Activated naive CD8-positive, alpha-beta T cell treated with anti-CD3 and anti-CD28 coated beads for 36 hours (primary cell): ENCODE results near the gene C1QTNF6. TPM values are rescaled to one million over a fixed set of nuclear protein-coding genes. Genes with fewer than 3 reads are reported as not detected.

Experiments
- DNase-seq: peaks from one replicate; pipeline ENCODE4 v3.0.0; 2021
- H3K27ac Mint-ChIP-seq: one replicate; pipeline ENCODE4 v1.8.0; 2022; ENCODE audit warnings: mild to moderate bottlenecking, moderate library complexity, mixed read lengths
- H3K27me3 Mint-ChIP-seq: one replicate; pipeline ENCODE4 v1.8.0; 2022; ENCODE audit warnings: mild to moderate bottlenecking, mixed read lengths
- H3K36me3 Mint-ChIP-seq: one replicate; pipeline ENCODE4 v1.8.0; 2021; ENCODE audit warnings: mild to moderate bottlenecking, mixed read lengths
- H3K4me1 Mint-ChIP-seq: one replicate; pipeline ENCODE4 v1.8.0; 2021; ENCODE audit warnings: mixed read lengths
- H3K4me3 Mint-ChIP-seq: one replicate; pipeline ENCODE4 v1.8.0; 2022; ENCODE audit warnings: mild to moderate bottlenecking, moderate library complexity, mixed read lengths
- H3K9me3 Mint-ChIP-seq: one replicate; pipeline ENCODE4 v1.8.0; 2022; ENCODE audit warnings: mixed read lengths
- total RNA-seq, 2 experiments: library from RNA; stranded (reverse); gene quantifications; one replicate each; pipeline ENCODE4 v1.2.3, GENCODE V29; 2021

The C1QTNF6 gene
- total RNA-seq, 2 experiments from 2014 or later, result 2.7 to 3.2 TPM

GRCh38 chr22:37169947-37170688 lies 17.9 kb downstream of the C1QTNF6 start:
- H3K27ac Mint-ChIP-seq, result peak overlapping the region; percentile 34

GRCh38 chr22:37169406-37169805 lies 18.6 kb downstream of the C1QTNF6 start:
- DNase-seq, result no peak
- no peaks in the 10 kb centered on the region for H3K27me3 Mint-ChIP-seq
- no peak overlapping the region for H3K27ac Mint-ChIP-seq
- no peaks in the 10 kb centered on the region for H3K9me3 Mint-ChIP-seq
- H3K4me1 Mint-ChIP-seq, result peaks cover 51% of the 10 kb centered on the region
- H3K36me3 Mint-ChIP-seq, result no peaks in the 10 kb centered on the region
- H3K4me3 Mint-ChIP-seq, result no peak overlapping the region

More at GRCh38 chr22:37169947-37170688, 17.9 kb downstream of the C1QTNF6 start:
- Mint-ChIP-seq H3K36me3 (no peaks in the 10 kb centered on the region), H3K9me3 (no peaks in the 10 kb centered on the region), H3K27me3 (no peaks in the 10 kb centered on the region), H3K4me3 (no peak overlapping the region), H3K4me1 (peaks cover 45% of the 10 kb centered on the region)
- no peak for DNase-seq

GRCh38 chr22:37167981-37168647 lies 19.9 kb downstream of the C1QTNF6 start:
- H3K27ac Mint-ChIP-seq, result peak overlapping the region; percentile 75
- H3K4me3 Mint-ChIP-seq, result peak overlapping the region; percentile 69
- no peaks in the 10 kb centered on the region for H3K36me3 Mint-ChIP-seq
- H3K27me3 Mint-ChIP-seq, result no peaks in the 10 kb centered on the region
- no peaks in the 10 kb centered on the region for H3K9me3 Mint-ChIP-seq
- no peak for DNase-seq
- H3K4me1 Mint-ChIP-seq, result peaks cover 63% of the 10 kb centered on the region

- no peaks in the 10 kb centered on the region for H3K27me3 Mint-ChIP-seq
- H3K9me3 Mint-ChIP-seq, result no peaks in the 10 kb centered on the region
- no peak for DNase-seq
- peak overlapping the region; percentile 69 for H3K4me3 Mint-ChIP-seq
- peak overlapping the region; percentile 75 for H3K27ac Mint-ChIP-seq
- H3K36me3 Mint-ChIP-seq, result no peaks in the 10 kb centered on the region
- H3K4me1 Mint-ChIP-seq, result peaks cover 70% of the 10 kb centered on the region
Observed at GRCh38 chr22:37167176-37167980, 20.7 kb downstream of the C1QTNF6 start.

- Mint-ChIP-seq H3K27me3 (no peaks in the 10 kb centered on the region), H3K4me3 (peak overlapping the region; percentile 69), H3K9me3 (no peaks in the 10 kb centered on the region), H3K27ac (peak overlapping the region; percentile 75), H3K4me1 (peaks cover 77% of the 10 kb centered on the region), H3K36me3 (no peaks in the 10 kb centered on the region)
- DNase-seq, result peak; percentile 81
Observed at GRCh38 chr22:37166675-37167066, 21.4 kb downstream of the C1QTNF6 start.

- Mint-ChIP-seq H3K9me3 (peaks cover 2% of the 10 kb centered on the region), H3K36me3 (peaks cover 3% of the 10 kb centered on the region), H3K4me1 (peaks cover 83% of the 10 kb centered on the region), H3K27me3 (no peaks in the 10 kb centered on the region), H3K4me3 (peak overlapping the region; percentile 69), H3K27ac (peak overlapping the region; percentile 75)
- DNase-seq, result no peak
Observed at GRCh38 chr22:37165940-37166674, 21.9 kb downstream of the C1QTNF6 start.

- peaks cover 83% of the 10 kb centered on the region for H3K4me1 Mint-ChIP-seq
- H3K27ac Mint-ChIP-seq, result no peak overlapping the region
- H3K36me3 Mint-ChIP-seq, result peaks cover 5% of the 10 kb centered on the region
- no peak overlapping the region for H3K4me3 Mint-ChIP-seq
- peaks cover 2% of the 10 kb centered on the region for H3K9me3 Mint-ChIP-seq
- DNase-seq, result no peak
- H3K27me3 Mint-ChIP-seq, result no peaks in the 10 kb centered on the region
Observed at GRCh38 chr22:37165066-37165465, 23.0 kb downstream of the C1QTNF6 start.

GRCh38 chr22:37164505-37164887 lies 23.6 kb downstream of the C1QTNF6 start:
- H3K27me3 Mint-ChIP-seq, result no peaks in the 10 kb centered on the region
- peak overlapping the region; percentile 85 for H3K27ac Mint-ChIP-seq
- no peak overlapping the region for H3K4me3 Mint-ChIP-seq
- no peak for DNase-seq
- peaks cover 2% of the 10 kb centered on the region for H3K9me3 Mint-ChIP-seq
- H3K4me1 Mint-ChIP-seq, result peaks cover 77% of the 10 kb centered on the region
- peaks cover 5% of the 10 kb centered on the region for H3K36me3 Mint-ChIP-seq

- H3K27ac Mint-ChIP-seq, result peak overlapping the region; percentile 85
- peak; percentile 80 for DNase-seq
- peaks cover 74% of the 10 kb centered on the region for H3K4me1 Mint-ChIP-seq
- no peaks in the 10 kb centered on the region for H3K27me3 Mint-ChIP-seq
- peaks cover 2% of the 10 kb centered on the region for H3K9me3 Mint-ChIP-seq
- peaks cover 5% of the 10 kb centered on the region for H3K36me3 Mint-ChIP-seq
- peak overlapping the region; percentile 50 for H3K4me3 Mint-ChIP-seq
Observed at GRCh38 chr22:37163575-37164504, 24.2 kb downstream of the C1QTNF6 start.

- Mint-ChIP-seq H3K36me3 (peaks cover 5% of the 10 kb centered on the region), H3K27me3 (no peaks in the 10 kb centered on the region), H3K27ac (peak overlapping the region; percentile 85), H3K9me3 (peaks cover 2% of the 10 kb centered on the region), H3K4me1 (peaks cover 70% of the 10 kb centered on the region), H3K4me3 (peak overlapping the region; percentile 40)
- no peak for DNase-seq
Observed at GRCh38 chr22:37163096-37163489, 25.0 kb downstream of the C1QTNF6 start.

GRCh38 chr22:37162221-37163095 lies 25.6 kb downstream of the C1QTNF6 start:
- peak overlapping the region; percentile 85 for H3K27ac Mint-ChIP-seq
- peaks cover 2% of the 10 kb centered on the region for H3K9me3 Mint-ChIP-seq
- peaks cover 5% of the 10 kb centered on the region for H3K36me3 Mint-ChIP-seq
- H3K4me1 Mint-ChIP-seq, result peaks cover 70% of the 10 kb centered on the region
- H3K27me3 Mint-ChIP-seq, result no peaks in the 10 kb centered on the region
- peak overlapping the region; percentile 53 for H3K4me3 Mint-ChIP-seq
- DNase-seq, result peak; percentile 81

GRCh38 chr22:37161443-37161842 lies 26.6 kb downstream of the C1QTNF6 start:
- Mint-ChIP-seq H3K4me3 (no peak overlapping the region), H3K9me3 (peaks cover 2% of the 10 kb centered on the region), H3K36me3 (peaks cover 5% of the 10 kb centered on the region), H3K4me1 (peaks cover 63% of the 10 kb centered on the region), H3K27ac (peak overlapping the region; percentile 85), H3K27me3 (no peaks in the 10 kb centered on the region)
- DNase-seq, result peak; percentile 36

- no peak overlapping the region for H3K4me3 Mint-ChIP-seq
- peak overlapping the region; percentile 21 for H3K27ac Mint-ChIP-seq
- H3K9me3 Mint-ChIP-seq, result peaks cover 2% of the 10 kb centered on the region
Observed at GRCh38 chr22:37160027-37160426, 28.0 kb downstream of the C1QTNF6 start.

More at GRCh38 chr22:37160027-37160426, 28.0 kb downstream of the C1QTNF6 start:
- Mint-ChIP-seq H3K4me1 (peaks cover 63% of the 10 kb centered on the region), H3K27me3 (no peaks in the 10 kb centered on the region), H3K36me3 (peaks cover 6% of the 10 kb centered on the region)
- no peak for DNase-seq
